NCI-H748 (cell line): Measurements from ENCODE around the gene IER2.

Experiments used
- DNase-seq: peaks from one replicate; lab custom pipeline; 2025; ENCODE audit not compliant: unreplicated experiment; lab: John Stamatoyannopoulos, UW

The IER2 gene

GRCh38 chr19:13150187-13150930, at the start of gene IER2, which contains the start of gene STX10:
Gene IER2, plus strand, starts transcription at chr19:13150411. Its CDS starts 2,776 bp downstream, at chr19:13153187.
Gene STX10, minus strand, starts transcription at chr19:13150375. Its CDS starts 202 bp downstream, at chr19:13150173.
- peak; percentile 88 for DNase-seq

- no peak for DNase-seq
These were observed 49.2 kb upstream of the IER2 start for GRCh38 chr19:13100841-13101589.

- no peak for DNase-seq
These were observed 48.4 kb upstream of the IER2 start for GRCh38 chr19:13101590-13102415.

GRCh38 chr19:13102416-13102665, 47.9 kb upstream of the IER2 start:
- DNase-seq: no peak

GRCh38 chr19:13102666-13103580, 47.3 kb upstream of the IER2 start, which contains the start of gene LYL1:
Gene LYL1, minus strand, starts transcription at chr19:13102858. Its CDS starts 1,687 bp downstream, at chr19:13101171.
- DNase-seq: peak; percentile 4

GRCh38 chr19:13103581-13104359, 46.4 kb upstream of the IER2 start:
- DNase-seq: no peak

GRCh38 chr19:13104360-13104847, 45.8 kb upstream of the IER2 start:
- DNase-seq: no peak

GRCh38 chr19:13104848-13105711, 45.1 kb upstream of the IER2 start:
- no peak for DNase-seq

- DNase-seq: no peak
These were observed 40.7 kb upstream of the IER2 start for GRCh38 chr19:13109361-13110098.

GRCh38 chr19:13110099-13110610, 40.1 kb upstream of the IER2 start:
- DNase-seq: no peak

GRCh38 chr19:13112555-13112954, 37.7 kb upstream of the IER2 start:
- DNase-seq: no peak

GRCh38 chr19:13115936-13116281, 34.3 kb upstream of the IER2 start:
- DNase-seq: no peak

- DNase-seq: peak; percentile 86
These were observed 33.7 kb upstream of the IER2 start, which contains the start of gene TRMT1 for GRCh38 chr19:13116282-13117175. Gene TRMT1, minus strand, starts transcription at chr19:13116740. Its CDS starts 341 bp downstream, at chr19:13116399.

GRCh38 chr19:13117176-13117771, 32.9 kb upstream of the IER2 start:
- DNase-seq: peak; percentile 38

GRCh38 chr19:13117772-13118423, 32.3 kb upstream of the IER2 start, which contains the start of gene NACC1:
Gene NACC1, plus strand, starts transcription at chr19:13118264. Its CDS starts 16,944 bp downstream, at chr19:13135208.
- peak; percentile 89 for DNase-seq
